Fibroblast of lung (primary cell): Measurements from ENCODE around the gene TEC.

Experiments used
- EZH2 ChIP-seq: IDR thresholded peaks from 2 replicates; pipeline ENCODE4 v1.5.1; 2012; ENCODE audit warnings: low read length, control low read depth, mild to moderate bottlenecking; ENCODE audit errors: missing control alignments
- TF ChIP-seq, protein P1 (sequence below), 2 donors: IDR thresholded peaks in 1 of 2; conservative IDR thresholded peaks in 1 of 2; 1 replicate in 1 of 2; 2 replicates in 1 of 2; pipeline ENCODE4 v1.5.1; 2011 to 2012; ENCODE audit warnings: low read length in 2 of 2, control low read depth in 1 of 2, inconsistent platforms in 1 of 2, low read depth in 1 of 2, mild to moderate bottlenecking in 1 of 2

DNA sequence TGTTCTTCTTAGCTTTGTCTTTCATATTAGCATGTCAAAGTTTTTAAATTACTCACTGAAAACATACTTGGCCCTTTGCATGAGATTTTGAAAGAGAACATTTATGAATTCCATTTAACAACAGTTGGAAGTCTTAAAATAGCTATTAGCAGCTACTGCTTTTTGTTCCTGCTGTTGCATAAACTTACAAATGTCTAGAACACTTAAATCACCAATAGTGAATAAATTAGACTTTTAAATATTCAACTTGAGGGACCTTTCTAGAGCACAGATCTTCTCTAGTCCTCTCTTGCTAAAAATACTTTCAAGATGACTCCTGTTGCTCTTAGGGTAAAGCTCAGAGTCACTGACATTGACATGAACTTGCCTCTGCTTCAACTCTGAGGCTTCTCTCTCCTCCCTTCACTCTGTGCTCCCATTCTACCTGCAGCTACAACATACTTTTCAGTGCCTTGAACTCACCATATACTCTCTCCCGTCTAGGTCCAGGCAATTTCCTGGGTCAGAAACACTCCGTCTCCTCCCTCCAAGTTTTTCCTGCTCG is 119.7 kb downstream of the TEC start:
- TF ChIP-seq, protein P1, sequence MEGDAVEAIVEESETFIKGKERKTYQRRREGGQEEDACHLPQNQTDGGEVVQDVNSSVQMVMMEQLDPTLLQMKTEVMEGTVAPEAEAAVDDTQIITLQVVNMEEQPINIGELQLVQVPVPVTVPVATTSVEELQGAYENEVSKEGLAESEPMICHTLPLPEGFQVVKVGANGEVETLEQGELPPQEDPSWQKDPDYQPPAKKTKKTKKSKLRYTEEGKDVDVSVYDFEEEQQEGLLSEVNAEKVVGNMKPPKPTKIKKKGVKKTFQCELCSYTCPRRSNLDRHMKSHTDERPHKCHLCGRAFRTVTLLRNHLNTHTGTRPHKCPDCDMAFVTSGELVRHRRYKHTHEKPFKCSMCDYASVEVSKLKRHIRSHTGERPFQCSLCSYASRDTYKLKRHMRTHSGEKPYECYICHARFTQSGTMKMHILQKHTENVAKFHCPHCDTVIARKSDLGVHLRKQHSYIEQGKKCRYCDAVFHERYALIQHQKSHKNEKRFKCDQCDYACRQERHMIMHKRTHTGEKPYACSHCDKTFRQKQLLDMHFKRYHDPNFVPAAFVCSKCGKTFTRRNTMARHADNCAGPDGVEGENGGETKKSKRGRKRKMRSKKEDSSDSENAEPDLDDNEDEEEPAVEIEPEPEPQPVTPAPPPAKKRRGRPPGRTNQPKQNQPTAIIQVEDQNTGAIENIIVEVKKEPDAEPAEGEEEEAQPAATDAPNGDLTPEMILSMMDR (conservative IDR thresholded peaks at IDR 0.05 in 1 of 2, IDR thresholded peaks at IDR 0.05 in 1 of 2; ENCODE audit: low read depth in 1 of 2, low read length in 2 of 2): no peak
- no peak for TF ChIP-seq EZH2
